Measurements from ENCODE around the gene PRL. TPM values are rescaled to one million over a fixed set of nuclear protein-coding genes. Genes with fewer than 3 reads are reported as not detected.

PRL gene
- total and polyA plus RNA-seq, 10 donors, result 0.09 to 1.6 (median 0.26) TPM; not detected in 7

DNA sequence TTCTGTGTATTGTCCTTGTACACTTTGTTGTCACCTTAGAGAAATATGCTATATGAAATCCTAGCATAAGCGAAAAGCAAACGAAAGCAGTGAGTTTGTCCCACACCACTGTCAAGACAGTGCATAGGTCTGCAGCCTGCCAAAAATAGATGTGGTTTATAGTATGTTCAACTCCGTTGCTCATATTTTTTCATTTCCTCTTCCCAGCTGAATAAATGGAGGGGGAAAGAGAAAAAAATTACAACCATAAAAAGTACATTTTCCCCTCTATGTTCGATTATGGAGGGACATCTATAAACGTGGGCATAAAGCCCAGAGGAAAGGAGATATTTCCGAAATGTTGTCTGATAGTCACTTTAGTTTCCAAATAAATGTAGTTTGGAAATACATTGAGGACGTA lies 25.8 kb downstream of the PRL start:
- WGBS, 5 donors, result 37 to 51% (median 42%) methylated on average over 7 of the region's 7 CpGs
- H3K27ac ChIP-seq, result no peak overlapping the region
- no peak overlapping the region for H3K4me3 ChIP-seq
- intact Hi-C loops (cut with DNase I; ENCODE audit: low total_unique reads), result no loop called here
- H3K27me3 ChIP-seq (replicated peaks in 1 of 7), result no peaks in the 10 kb centered on the region
- TF ChIP-seq POLR2A (IDR thresholded peaks at IDR 0.05) (no peak), POLR2AphosphoS5 (IDR thresholded peaks at IDR 0.05) (no peak)
- TF ChIP-seq, protein P1, sequence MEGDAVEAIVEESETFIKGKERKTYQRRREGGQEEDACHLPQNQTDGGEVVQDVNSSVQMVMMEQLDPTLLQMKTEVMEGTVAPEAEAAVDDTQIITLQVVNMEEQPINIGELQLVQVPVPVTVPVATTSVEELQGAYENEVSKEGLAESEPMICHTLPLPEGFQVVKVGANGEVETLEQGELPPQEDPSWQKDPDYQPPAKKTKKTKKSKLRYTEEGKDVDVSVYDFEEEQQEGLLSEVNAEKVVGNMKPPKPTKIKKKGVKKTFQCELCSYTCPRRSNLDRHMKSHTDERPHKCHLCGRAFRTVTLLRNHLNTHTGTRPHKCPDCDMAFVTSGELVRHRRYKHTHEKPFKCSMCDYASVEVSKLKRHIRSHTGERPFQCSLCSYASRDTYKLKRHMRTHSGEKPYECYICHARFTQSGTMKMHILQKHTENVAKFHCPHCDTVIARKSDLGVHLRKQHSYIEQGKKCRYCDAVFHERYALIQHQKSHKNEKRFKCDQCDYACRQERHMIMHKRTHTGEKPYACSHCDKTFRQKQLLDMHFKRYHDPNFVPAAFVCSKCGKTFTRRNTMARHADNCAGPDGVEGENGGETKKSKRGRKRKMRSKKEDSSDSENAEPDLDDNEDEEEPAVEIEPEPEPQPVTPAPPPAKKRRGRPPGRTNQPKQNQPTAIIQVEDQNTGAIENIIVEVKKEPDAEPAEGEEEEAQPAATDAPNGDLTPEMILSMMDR (IDR thresholded peaks at IDR 0.05 in 8 of 11, conservative IDR thresholded peaks at IDR 0.05 in 3 of 11), result no peak
- no peaks in the 10 kb centered on the region for H3K36me3 ChIP-seq
- DNase-seq, result no peak
- H3K4me1 ChIP-seq, result no peaks in the 10 kb centered on the region
- peaks cover 0 to 10% (median under 1%) of the 10 kb centered on the region in 8 donors for H3K9me3 ChIP-seq

DNA sequence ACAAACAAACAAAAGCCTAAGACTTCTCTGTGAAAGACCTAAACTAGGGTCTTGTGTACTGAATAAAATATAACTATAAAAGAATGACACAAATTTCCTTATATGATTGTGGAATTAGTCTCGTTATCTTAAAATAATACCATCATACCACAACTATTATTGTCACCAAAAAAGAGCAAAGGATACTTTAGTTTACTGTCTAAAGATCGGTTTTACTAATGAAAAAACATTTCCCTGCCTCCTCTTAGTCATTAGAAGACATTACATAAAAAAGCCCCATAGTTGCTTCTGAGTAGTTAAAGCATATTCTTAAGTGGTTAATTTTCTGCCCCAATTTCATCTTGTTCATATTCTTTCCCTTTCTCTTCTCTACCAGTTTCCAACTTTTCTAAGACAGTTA lies 33.1 kb downstream of the PRL start:
- WGBS, 5 donors, result 70 to 87% (median 81%) methylated on average over 2 of the region's 2 CpGs
- intact Hi-C loops (cut with DNase I; ENCODE audit: low total_unique reads), result no loop called here
- Histone ChIP-seq H3K27me3 (replicated peaks in 1 of 7) (no peaks in the 10 kb centered on the region), H3K4me3 (no peak overlapping the region), H3K9me3 (no peaks in the 10 kb centered on the region), H3K4me1 (no peaks in the 10 kb centered on the region), H3K36me3 (no peaks in the 10 kb centered on the region), H3K27ac (no peak overlapping the region)
- DNase-seq, result no peak
- no peak for TF ChIP-seq POLR2AphosphoS5 (IDR thresholded peaks at IDR 0.05)
- no peak for TF ChIP-seq POLR2A (IDR thresholded peaks at IDR 0.05)

DNA sequence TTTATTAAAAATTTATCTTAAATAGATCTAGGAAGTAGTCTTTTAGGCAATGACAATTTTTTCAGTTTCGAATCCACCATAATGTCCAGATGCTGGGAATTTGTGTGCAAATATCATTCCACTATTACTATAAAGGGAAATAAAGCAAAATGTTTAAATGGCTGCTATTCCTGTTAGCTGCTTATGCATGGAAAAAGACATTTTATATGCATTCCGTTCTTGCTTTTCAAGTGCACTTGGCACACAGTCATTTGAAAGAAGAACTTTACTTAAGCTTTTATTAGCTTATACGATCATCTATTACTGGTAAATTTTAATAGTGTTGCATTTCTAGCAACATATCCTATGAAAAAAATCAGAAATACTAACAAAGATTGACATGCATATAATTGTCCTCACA lies 42.0 kb downstream of the PRL start:
- no peak for DNase-seq
- H3K4me3 ChIP-seq, result no peak overlapping the region
- no peaks in the 10 kb centered on the region for H3K36me3 ChIP-seq
- WGBS, 5 donors, result 74 to 82% (median 76%) methylated on average over 3 of the region's 3 CpGs
- no peaks in the 10 kb centered on the region for H3K27me3 ChIP-seq (replicated peaks in 1 of 7)
- H3K4me1 ChIP-seq, result no peaks in the 10 kb centered on the region
- H3K9me3 ChIP-seq, result peaks cover 0 to 6% (median 0%) of the 10 kb centered on the region in 8 donors
- TF ChIP-seq POLR2AphosphoS5 (IDR thresholded peaks at IDR 0.05) (no peak), POLR2A (IDR thresholded peaks at IDR 0.05) (no peak)
- TF ChIP-seq, protein P1 (IDR thresholded peaks at IDR 0.05 in 8 of 11, conservative IDR thresholded peaks at IDR 0.05 in 3 of 11), result no peak
- intact Hi-C loops (cut with DNase I; ENCODE audit: low total_unique reads), result no loop called here
- H3K27ac ChIP-seq, result no peak overlapping the region

GRCh38 chr6:22253955-22254655 lies 42.7 kb downstream of the PRL start:
- Histone ChIP-seq H3K9me3 (peaks cover 0 to 6% (median 0%) of the 10 kb centered on the region in 8 donors), H3K27me3 (replicated peaks in 1 of 7) (no peaks in the 10 kb centered on the region), H3K4me1 (no peaks in the 10 kb centered on the region), H3K4me3 (no peak overlapping the region), H3K36me3 (no peaks in the 10 kb centered on the region), H3K27ac (no peak overlapping the region)
- intact Hi-C loops (cut with DNase I; ENCODE audit: low total_unique reads), result no loop called here
- no peak for DNase-seq
- TF ChIP-seq, protein P1 (IDR thresholded peaks at IDR 0.05 in 8 of 11, conservative IDR thresholded peaks at IDR 0.05 in 3 of 11), result no peak
- TF ChIP-seq POLR2AphosphoS5 (IDR thresholded peaks at IDR 0.05), result no peak
- TF ChIP-seq POLR2A (IDR thresholded peaks at IDR 0.05), result no peak
- 75 to 91% (median 89%) methylated on average over 1 of the region's 1 CpG for WGBS, 5 donors
